COLO668 (cell line): ENCODE results near the gene ADAM15.

ENCODE experiments used
- DNase-seq: peaks from one replicate; lab custom pipeline; 2025; ENCODE audit not compliant: unreplicated experiment; lab: John Stamatoyannopoulos, UW

ADAM15 gene

DNA sequence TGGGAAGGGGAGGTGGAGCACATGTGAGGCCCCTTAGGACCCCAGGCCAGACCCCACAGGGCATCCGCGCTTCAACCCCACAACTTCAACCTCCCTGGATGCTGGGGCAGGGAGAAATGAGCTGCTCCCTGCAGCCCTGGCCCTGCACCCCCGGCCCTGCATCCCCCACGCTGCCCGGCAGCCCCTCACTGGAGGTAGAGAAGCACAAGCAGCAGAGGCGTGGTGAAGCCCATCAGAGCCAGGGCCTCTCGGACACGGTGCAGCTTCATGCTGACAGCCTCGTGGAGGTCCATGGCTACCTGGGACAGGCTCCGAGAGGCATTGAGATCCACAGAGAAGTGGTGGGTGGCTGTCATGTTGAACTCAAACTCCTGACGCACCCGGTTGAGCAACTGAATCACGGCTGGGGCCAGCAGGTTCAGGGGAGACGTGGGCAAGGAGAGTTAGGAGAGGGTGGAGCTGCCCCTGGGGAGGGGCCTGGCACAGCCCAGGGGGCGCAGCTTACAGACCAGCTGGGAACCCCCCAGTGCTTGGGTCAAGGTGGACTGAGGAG, 20.8 kb upstream of the ADAM15 start:
- DNase-seq = no peak

- no peak for DNase-seq
These were observed 20.2 kb upstream of the ADAM15 start for GRCh38 chr1:155030899-155031298.

DNA sequence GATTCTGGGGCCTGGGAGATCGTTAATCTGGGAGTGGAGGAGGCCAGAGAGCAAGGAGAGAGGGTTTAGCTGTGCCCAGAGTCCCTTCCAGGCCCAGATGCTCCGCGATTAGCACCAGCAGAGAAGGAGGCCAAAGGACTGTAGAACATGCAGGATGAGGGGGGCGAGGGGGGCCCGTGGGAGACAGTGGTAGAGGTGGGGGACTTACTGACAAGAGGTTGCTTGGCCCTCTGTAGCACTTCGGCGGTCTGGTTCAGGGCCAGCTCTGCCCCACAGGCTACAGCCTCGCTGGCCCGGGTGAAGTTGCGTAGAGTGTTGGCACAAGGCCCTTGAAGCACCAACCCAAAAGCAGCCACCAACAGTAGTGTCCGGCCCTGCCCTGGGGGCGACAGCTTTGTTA, 18.2 kb upstream of the ADAM15 start:
- no peak for DNase-seq

DNA sequence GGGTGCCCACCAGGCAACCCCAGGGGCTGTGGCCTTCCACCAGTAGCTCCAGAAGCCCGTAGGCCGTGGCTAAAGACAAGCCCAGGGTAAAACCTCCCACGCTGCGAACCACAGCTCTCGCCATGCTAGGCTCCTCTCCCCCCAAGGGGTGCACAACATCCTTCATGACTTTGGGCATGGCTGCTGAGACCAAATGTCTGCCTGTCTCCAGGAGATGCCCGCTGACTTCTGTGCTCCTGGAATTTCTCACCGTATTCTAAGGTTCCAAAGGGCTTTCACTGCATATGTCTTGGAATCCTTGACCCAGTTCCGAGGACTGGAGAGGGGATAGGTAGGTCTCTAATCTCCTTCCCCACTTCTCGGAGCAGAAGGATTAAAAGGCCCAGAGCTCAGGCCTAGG, 17.6 kb upstream of the ADAM15 start, which contains the start of the genes DCST1 and DCST2:
TSS of gene DCST1 (plus strand) at position 301 of the 400 bp plus-strand sequence. CDS start 213 bp downstream, outside the sequence.
TSS of gene DCST2 (minus strand) at position 258 of the 400 bp plus-strand sequence. CDS start at position 178, 80 bp downstream.
- DNase-seq = no peak

DNA sequence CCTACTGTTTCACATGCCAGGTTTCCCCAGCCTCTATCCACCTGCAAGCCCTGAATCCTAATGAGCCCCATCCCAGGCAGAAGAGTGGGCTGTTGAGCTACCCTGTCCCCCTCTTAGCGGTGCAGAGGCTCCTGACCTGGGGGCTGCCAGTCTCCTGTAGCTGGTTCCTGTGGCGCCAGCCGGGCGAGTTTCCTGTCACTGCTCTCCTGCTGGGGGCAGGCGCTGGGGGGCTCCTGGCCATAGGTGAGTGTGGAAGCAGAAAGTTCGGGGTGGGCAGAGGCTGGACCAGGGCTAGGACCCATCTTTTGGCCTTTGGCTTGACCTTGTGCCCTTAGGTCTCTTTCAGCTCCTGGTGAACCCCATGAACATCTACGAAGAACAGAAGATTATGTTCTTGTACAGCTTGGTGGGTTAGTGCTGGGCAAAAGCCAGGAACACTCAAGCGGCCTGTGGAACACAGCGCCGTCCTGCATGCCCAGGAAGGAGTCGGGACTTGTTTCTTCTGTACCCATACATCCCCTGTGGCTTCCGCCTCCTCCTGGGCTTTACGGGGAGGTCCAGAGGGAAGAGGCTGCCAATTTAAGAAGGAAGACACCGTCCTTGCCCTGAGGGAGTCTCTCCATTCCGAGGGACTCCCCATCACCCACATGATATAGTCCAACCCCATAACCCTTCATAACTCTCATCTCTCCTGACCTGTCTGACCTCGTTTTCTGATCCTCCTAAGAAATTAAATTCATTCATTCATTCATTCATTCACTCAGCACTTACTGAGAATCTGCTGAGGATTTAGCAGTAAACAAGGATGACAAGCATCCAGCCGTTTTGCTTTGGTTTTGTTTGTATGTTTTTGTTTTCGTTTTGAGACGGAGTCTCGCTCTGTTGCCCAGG, 16.6 kb upstream of the ADAM15 start:
- DNase-seq = no peak

DNA sequence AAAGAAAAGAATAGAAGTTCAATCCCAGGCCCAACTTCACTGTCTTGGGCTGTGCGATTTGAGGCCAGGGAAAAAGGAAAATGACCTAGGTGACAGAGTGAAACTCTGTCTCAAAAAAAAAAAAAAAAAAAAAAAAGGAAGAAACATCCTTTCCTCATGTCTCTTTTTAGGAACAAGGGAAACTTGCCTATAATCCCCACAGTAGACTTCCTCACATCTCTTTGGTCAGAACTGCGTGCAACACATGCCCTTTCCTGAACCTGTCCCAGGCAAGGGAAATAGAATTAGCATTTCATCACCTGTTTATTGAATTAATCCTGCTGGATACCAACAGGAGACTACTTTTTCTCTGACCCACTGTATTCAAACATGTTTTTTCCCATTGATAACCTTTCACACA, 15.2 kb upstream of the ADAM15 start:
- no peak for DNase-seq

DNA sequence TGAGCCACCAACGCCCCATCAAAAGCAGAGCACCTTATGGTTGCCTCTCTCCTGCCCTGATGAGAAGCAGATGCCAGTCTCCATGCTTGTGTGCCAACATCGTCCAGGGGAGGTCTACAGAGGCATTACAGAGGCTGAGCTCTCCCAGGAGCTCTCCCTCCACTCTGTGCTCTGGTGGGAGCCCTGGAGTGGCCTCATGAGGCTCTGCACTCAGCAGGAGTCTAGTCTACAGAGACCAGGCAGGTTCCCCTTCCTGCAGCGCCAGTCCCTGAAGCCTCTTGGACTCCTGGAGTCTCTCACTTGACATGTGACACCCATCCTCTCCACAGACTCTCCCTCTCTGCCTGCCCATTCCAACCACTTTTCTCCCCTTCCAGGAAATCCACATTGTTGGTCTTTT, 14.1 kb upstream of the ADAM15 start:
- DNase-seq = no peak

GRCh38 chr1:155037851-155038441, 13.2 kb upstream of the ADAM15 start:
- DNase-seq = no peak

GRCh38 chr1:155038602-155039307, 12.4 kb upstream of the ADAM15 start:
- DNase-seq = no peak

DNA sequence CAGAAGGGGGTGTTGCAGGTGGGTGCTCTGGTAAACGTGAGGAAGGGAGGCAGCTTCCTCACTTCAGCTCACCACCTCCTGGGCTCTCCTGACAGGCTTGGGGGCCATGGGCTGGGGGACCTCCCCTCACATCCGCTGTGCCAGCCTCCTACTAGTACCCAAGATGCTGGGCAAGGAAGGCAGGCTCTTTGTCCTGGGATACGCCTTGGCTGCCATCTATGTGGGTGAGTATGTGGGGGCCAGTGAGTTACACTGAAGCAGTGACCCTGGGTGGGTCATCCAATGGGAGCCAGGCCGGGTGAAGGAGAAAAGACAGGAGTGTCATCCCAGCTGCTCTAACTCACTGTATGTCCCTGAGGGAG, 11.8 kb upstream of the ADAM15 start:
- DNase-seq = no peak

DNA sequence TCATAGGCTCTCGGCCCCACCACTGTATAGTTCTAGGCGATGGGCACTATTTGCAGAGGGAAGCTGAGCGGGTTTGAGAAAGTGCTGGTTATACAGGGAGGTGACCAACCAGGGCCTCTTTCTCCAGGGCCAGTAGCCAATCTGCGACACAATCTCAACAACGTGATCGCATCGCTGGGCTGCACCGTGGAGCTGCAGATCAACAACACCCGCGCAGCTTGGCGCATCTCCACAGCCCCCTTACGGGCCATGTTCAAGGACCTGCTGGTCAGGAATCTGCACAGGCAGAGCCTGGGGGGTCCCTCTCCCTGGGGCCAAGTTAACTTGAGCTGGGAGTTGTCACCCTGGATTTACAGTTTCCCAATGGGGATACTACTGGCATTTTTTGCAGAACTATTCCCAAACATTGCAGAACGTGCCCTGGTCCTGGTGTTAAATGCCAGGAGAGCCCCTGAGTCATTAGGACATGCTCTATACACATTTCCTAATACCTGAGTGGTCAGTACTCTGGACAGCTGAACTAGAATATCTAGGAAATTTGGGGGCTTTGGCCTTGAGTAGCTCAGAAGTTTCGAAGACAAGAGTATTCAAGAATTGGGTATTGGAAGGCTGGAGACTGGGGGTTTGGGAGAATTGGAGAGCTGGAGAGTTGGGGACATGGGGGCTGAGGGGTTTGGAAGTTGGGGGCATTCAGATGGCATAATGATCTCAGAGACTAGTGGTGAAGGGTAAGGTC, 10.6 kb upstream of the ADAM15 start:
- DNase-seq = no peak

- DNase-seq = no peak
These were observed 8.3 kb upstream of the ADAM15 start for GRCh38 chr1:155042789-155043188.

DNA sequence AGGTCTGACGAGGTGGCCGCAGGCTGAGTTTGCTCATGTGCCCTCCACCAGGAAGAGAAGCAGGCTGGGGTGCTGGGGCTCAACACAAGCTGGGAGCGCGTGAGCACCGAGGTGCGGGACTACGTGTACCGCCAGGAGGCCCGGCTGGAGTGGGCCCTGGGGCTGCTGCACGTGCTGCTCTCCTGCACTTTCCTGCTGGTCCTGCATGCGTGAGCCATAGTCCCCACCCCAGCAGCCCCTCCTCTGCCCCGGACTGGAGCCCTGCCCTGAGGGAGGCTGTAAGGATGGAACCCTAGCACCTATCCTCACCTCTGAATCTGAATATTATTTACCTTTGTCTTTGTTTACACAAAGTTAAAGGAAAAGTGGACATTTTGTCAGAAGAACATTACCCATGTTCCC, 7.8 kb upstream of the ADAM15 start:
- peak; percentile 18 for DNase-seq

GRCh38 chr1:155043793-155044192, 7.3 kb upstream of the ADAM15 start:
- DNase-seq = no peak

GRCh38 chr1:155044365-155044764, 6.8 kb upstream of the ADAM15 start:
- DNase-seq = no peak

GRCh38 chr1:155044812-155045657, 6.1 kb upstream of the ADAM15 start:
- peak; percentile 82 for DNase-seq

DNA sequence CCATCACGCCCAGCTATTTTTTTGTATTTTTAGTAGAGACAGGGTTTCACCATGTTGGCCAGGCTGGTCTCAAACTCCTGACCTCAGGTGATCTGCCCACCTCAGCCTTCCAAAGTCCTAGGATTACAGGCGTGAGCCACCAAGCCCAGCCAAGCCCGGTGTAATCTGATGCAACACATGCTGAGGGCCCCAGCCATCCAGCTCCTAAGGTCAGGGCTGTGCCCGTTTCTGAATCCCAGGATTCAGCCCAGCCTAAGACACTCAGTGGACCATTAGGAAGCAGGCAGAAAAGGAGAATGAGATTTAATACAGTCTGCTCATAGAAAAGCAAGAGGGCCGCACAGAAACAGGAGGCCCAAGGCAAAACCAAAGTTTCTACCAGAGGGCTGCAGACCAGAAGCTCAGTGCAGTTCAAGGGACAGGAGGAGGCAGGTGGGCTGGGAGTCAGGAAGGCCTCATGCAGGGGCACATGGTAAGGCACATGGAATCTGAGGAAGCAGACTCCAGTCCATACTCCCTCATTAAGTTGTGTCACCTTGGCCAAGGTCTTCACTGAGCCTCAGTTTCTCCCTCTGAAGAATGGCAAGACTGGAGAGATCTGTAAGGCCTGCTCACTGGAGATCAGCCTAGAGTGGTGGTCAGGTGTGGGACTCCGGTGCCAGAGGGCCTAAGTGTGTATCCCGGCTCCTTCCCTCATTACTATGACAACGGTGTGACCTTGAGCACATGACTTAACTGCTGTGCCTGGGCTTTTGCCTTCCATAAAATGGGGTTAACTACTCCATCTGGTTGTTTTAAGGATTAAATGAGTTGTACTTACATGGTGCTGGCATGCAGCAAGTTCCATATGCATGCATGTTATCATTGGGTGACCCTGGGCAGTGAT, 2.4 kb upstream of the ADAM15 start:
- no peak for DNase-seq

DNA sequence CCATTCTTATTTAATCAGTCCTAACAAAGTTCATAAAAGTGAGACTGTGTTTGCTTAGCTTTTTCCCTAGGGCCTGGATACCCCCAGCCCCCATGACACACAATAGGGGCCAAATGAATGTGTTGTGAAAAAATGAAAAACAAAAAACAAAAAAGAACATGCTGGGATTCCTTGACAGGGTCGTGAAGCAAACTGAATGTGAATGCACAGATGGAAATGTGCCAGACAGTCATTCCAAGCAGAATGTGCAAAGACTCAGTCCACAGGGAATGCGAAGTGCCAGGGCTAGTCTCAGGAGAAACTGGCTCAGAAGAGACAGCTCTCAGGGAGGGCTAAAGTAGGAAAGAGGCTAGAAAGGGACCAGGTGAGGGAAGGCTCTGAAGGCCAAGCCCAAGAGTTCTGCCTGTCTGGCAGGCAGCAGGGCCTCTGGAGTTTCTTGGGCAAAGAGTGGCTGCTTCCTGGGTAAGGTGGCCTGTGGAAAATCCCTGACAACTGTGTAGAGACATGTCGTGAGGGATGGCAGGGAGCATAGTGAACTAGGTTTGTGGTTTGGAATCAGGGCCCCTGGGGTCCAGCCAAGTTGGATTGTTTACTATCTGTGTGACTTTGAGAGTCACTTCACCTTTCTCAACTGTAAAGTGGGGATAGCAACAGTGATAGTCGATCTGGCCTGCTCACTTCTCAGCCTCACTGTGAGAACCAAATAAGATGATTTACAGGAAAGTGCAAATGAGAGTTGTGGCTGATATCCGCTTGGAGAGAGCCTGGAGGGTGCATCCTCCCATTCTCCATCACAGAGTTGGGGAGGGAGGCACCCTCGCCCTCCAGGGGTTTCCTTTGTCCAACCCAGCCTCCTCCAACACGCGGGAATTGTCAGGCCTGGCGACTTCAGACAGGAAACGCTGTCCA, 1.2 kb upstream of the ADAM15 start:
- no peak for DNase-seq
